Natural killer cell (primary cell): ENCODE measurements around the gene MAP2K5. TPM values are rescaled to one million over a fixed set of nuclear protein-coding genes. Genes with fewer than 3 reads are reported as not detected.
A peak's percentile ranks its signal among the peaks of the same experiment; 100 is the strongest.

ENCODE experiments used
- ATAC-seq, 3 donors: fragments of 150-1000 bp in 2 of 3; fragments of 200-7000 bp in 1 of 3; cut with Tn5 transposase; 1 replicate in 1 of 3; 2 replicates in 2 of 3; pipeline ENCODE4 v1.10.0; 2021; ENCODE audit warnings: mild to moderate bottlenecking in 2 of 3, moderate library complexity in 2 of 3
- DNase-seq, 2 donors: peaks; one replicate each; pipeline versions ENCODE4 v3.0.0 to v3.0.0-alpha.2; 2013 to 2021; ENCODE audit warnings: mixed read lengths in 1 of 2
- H3K27ac ChIP-seq: one replicate; pipeline ENCODE4 v1.5.1; 2013; ENCODE audit warnings: mild to moderate bottlenecking, low read length
- H3K27me3 ChIP-seq: one replicate; pipeline ENCODE4 v1.6.1; 2013; ENCODE audit warnings: low read length; ENCODE audit not compliant: control insufficient read depth, insufficient read depth
- H3K36me3 ChIP-seq: one replicate; pipeline ENCODE4 v1.6.1; 2013; ENCODE audit warnings: low read length; ENCODE audit not compliant: control insufficient read depth, insufficient read depth
- H3K4me1 ChIP-seq: one replicate; pipeline ENCODE4 v1.6.1; 2013; ENCODE audit warnings: low read length; ENCODE audit not compliant: control insufficient read depth, insufficient read depth
- H3K4me3 ChIP-seq: one replicate; pipeline ENCODE4 v1.5.1; 2013; ENCODE audit warnings: low read length
- H3K9me3 ChIP-seq: one replicate; pipeline ENCODE4 v1.6.1; 2013; ENCODE audit warnings: low read length; ENCODE audit not compliant: control insufficient read depth, insufficient read depth
- H3K27ac Mint-ChIP-seq, 2 donors: one replicate each; pipeline ENCODE4 v1.8.0; 2022; ENCODE audit warnings: mild to moderate bottlenecking in 2 of 2, mixed read lengths in 2 of 2, moderate library complexity in 1 of 2
- H3K27me3 Mint-ChIP-seq, 2 donors: one replicate each; pipeline ENCODE4 v1.8.0; 2022; ENCODE audit warnings: low read depth in 2 of 2, mixed read lengths in 2 of 2
- H3K36me3 Mint-ChIP-seq: one replicate; pipeline ENCODE4 v1.8.0; 2022; ENCODE audit warnings: mixed read lengths
- H3K4me1 Mint-ChIP-seq, 2 donors: one replicate each; pipeline ENCODE4 v1.8.0; 2022; ENCODE audit warnings: mixed read lengths in 2 of 2
- H3K4me3 Mint-ChIP-seq: one replicate; pipeline ENCODE4 v1.8.0; 2022; ENCODE audit warnings: mild to moderate bottlenecking, moderate library complexity, mixed read lengths
- H3K9me3 Mint-ChIP-seq, 2 donors: one replicate each; pipeline ENCODE4 v1.8.0; 2022; ENCODE audit warnings: mixed read lengths in 2 of 2
- WGBS: methylation state at CpG from one replicate; pipeline ENCODE4 v1.1.7; 2013; ENCODE audit warnings: missing lambda C conversion rate; ENCODE audit not compliant: insufficient coverage; 5-methylcytosine and 5-hydroxymethylcytosine counted together
- intact Hi-C: fragments of 100-400 bp; cut with micrococcal nuclease; formaldehyde crosslinking; loops from one replicate; pipeline ENCODE4 v1.14.2; 2022
- total RNA-seq, 4 donors: library from RNA; stranded (reverse); fragments of 120-200 nt in 1 of 4; gene quantifications; one replicate each; pipeline versions ENCODE4 v1.2.3 to v1.2.4, GENCODE V29; 2013 to 2022
- TF ChIP-seq, protein P1 (sequence below): fragments of 200-600 bp; IDR thresholded peaks from one replicate; pipeline ENCODE4 v1.8.0; 2022; ENCODE audit warnings: antibody characterized with exemption

The MAP2K5 gene
- total RNA-seq, 3 donors from 2014 or later (not counting 1 experiment from before 2014, with no cell fraction given): 25.6 to 32.6 (median 29.2) TPM

DNA sequence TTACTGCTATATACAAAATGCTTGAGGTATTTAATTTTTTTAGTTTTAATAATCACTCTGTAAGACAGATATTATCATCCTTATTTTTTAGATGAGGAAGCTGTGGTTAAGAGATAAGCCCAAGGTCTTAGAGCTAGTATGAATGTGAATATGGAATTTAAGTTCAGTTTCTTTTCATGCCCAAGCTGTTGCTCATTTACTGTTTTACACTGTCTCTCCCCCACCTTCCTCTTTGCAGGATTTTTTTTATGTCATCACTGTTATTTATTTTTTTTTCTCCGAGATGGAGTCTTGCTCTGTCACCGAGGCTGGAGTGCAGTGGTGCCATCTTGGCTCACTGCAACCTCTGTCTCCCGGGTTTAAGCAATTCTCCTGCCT lies 22.5 kb downstream of the MAP2K5 start:
- no peak for DNase-seq
- H3K4me1 ChIP-seq: peaks cover 4% of the 10 kb centered on the region
- Mint-ChIP-seq H3K27me3 (no peaks in the 10 kb centered on the region), H3K9me3 (no peaks in the 10 kb centered on the region), H3K36me3 (peaks cover under 1% of the 10 kb centered on the region), H3K27ac (peak overlapping the region; percentile 13 to 37), H3K4me3 (no peak overlapping the region), H3K4me1 (peaks cover 6 to 20% of the 10 kb centered on the region in 2 donors)
- intact Hi-C loops: no loop called here
- 40% methylated on average over 3 of the region's 3 CpGs for WGBS
- H3K36me3 ChIP-seq: peaks cover 5% of the 10 kb centered on the region
- TF ChIP-seq, protein P1, sequence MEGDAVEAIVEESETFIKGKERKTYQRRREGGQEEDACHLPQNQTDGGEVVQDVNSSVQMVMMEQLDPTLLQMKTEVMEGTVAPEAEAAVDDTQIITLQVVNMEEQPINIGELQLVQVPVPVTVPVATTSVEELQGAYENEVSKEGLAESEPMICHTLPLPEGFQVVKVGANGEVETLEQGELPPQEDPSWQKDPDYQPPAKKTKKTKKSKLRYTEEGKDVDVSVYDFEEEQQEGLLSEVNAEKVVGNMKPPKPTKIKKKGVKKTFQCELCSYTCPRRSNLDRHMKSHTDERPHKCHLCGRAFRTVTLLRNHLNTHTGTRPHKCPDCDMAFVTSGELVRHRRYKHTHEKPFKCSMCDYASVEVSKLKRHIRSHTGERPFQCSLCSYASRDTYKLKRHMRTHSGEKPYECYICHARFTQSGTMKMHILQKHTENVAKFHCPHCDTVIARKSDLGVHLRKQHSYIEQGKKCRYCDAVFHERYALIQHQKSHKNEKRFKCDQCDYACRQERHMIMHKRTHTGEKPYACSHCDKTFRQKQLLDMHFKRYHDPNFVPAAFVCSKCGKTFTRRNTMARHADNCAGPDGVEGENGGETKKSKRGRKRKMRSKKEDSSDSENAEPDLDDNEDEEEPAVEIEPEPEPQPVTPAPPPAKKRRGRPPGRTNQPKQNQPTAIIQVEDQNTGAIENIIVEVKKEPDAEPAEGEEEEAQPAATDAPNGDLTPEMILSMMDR: no peak
- peak in 2 of 3 donors; percentile 35 to 65 for ATAC-seq
- H3K9me3 ChIP-seq: no peaks in the 10 kb centered on the region
- H3K4me3 ChIP-seq: no peak overlapping the region
- no peak overlapping the region for H3K27ac ChIP-seq
- no peaks in the 10 kb centered on the region for H3K27me3 ChIP-seq

GRCh38 chr15:67569668-67570067 lies 27.2 kb downstream of the MAP2K5 start:
- Histone ChIP-seq H3K36me3 (peaks cover 8% of the 10 kb centered on the region), H3K4me1 (peaks cover 4% of the 10 kb centered on the region), H3K4me3 (no peak overlapping the region), H3K27ac (no peak overlapping the region), H3K9me3 (no peaks in the 10 kb centered on the region), H3K27me3 (no peaks in the 10 kb centered on the region)
- WGBS: 97% methylated on average over 3 of the region's 3 CpGs
- peaks cover 0 to 6% of the 10 kb centered on the region in 2 donors for H3K4me1 Mint-ChIP-seq
- no peaks in the 10 kb centered on the region for H3K9me3 Mint-ChIP-seq
- no peak overlapping the region for H3K4me3 Mint-ChIP-seq
- H3K27ac Mint-ChIP-seq: no peak overlapping the region
- DNase-seq: no peak
- intact Hi-C loops: no loop called here
- no peak for ATAC-seq
- H3K36me3 Mint-ChIP-seq: no peaks in the 10 kb centered on the region
- TF ChIP-seq, protein P1: no peak
- no peaks in the 10 kb centered on the region for H3K27me3 Mint-ChIP-seq

DNA sequence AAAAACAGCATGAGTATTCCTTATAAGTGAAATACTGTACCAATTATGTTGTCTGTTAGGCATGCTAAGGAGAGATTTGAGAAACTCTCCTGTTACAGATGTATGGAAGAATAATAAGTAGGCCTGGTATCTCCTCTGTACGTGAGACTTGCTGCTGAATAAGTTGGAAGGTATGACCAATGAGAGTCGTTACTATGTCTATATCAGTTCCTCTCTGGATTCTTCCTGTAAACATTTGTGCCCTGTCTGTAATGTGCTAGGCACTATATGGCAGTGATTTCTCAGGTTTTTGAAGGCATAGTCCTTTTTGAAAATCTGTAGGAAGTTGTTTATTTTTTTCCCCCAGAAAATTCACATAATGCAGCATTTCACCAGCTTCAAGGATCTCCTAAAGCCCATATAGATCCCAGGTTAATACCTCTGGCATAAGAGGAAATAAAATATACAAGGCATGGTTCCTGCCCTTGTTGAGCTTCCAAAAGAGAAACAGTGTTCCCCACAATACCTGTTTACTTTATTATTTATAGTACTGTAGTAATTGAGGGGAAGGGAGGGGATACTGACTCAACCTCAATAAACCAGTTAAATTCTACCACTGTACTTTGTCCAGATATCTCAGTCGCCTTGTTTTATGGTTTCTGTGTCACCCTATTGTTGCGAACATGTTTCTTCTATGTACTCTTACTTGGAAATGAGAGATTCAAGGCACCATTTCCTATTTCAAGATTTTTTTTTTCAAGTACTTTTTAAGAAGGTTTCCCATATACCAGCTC lies 28.6 kb downstream of the MAP2K5 start:
- Mint-ChIP-seq H3K27me3 (no peaks in the 10 kb centered on the region), H3K36me3 (no peaks in the 10 kb centered on the region), H3K27ac (no peak overlapping the region), H3K4me1 (peaks cover 0 to 4% of the 10 kb centered on the region in 2 donors), H3K9me3 (no peaks in the 10 kb centered on the region), H3K4me3 (no peak overlapping the region)
- Histone ChIP-seq H3K9me3 (no peaks in the 10 kb centered on the region), H3K4me3 (no peak overlapping the region), H3K4me1 (no peaks in the 10 kb centered on the region), H3K36me3 (peaks cover 8% of the 10 kb centered on the region), H3K27ac (no peak overlapping the region), H3K27me3 (no peaks in the 10 kb centered on the region)
- DNase-seq (no peak), ATAC-seq (no peak)
- TF ChIP-seq, protein P1: no peak
- 95% methylated on average over 4 of the region's 4 CpGs for WGBS
- intact Hi-C loops: no loop called here
